ENCODE measurements around the gene PDZRN4.

Gene PDZRN4

DNA sequence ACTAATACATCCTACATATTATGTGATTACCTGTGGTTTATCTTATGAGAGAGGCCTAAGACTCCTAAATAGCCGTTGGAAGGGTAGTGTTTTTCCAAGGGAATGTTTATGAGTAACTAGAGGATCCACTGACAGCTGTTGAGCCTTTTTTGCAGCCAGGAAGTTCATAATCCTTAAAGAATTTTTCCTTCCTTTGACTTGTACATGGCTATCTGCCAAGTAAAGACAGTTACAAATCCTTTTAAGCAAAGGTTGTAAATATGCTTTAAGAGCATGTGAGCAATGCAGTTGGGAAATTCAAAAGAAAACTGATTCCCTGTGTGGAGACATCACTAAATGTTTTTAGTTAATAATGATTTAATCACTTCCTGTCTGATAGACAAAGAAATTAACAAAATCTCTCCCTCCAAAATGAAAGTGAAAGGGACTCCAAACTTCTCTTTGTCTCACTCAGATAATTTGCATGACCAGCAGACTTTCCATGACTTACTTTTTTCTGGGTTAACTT, 333.8 kb downstream of the PDZRN4 start:
- POLR2A ChIA-PET: no interaction called here
- TF ChIP-seq, protein P1, sequence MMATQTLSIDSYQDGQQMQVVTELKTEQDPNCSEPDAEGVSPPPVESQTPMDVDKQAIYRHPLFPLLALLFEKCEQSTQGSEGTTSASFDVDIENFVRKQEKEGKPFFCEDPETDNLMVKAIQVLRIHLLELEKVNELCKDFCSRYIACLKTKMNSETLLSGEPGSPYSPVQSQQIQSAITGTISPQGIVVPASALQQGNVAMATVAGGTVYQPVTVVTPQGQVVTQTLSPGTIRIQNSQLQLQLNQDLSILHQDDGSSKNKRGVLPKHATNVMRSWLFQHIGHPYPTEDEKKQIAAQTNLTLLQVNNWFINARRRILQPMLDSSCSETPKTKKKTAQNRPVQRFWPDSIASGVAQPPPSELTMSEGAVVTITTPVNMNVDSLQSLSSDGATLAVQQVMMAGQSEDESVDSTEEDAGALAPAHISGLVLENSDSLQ (IDR thresholded peaks at IDR 0.05): no peak
- TF ChIP-seq FOXK2 (IDR thresholded peaks at IDR 0.05) (no peak), ZNF384 (IDR thresholded peaks at IDR 0.05) (no peak), ELF4 (IDR thresholded peaks at IDR 0.05) (no peak), NFRKB (IDR thresholded peaks at IDR 0.05) (no peak), TARDBP (IDR thresholded peaks at IDR 0.05) (no peak), SP1 (IDR thresholded peaks at IDR 0.05) (no peak), FOXM1 (IDR thresholded peaks at IDR 0.05; ENCODE audit: borderline replicate concordance) (no peak), FOXA1 (IDR thresholded peaks at IDR 0.05) (no peak)
- CTCF ChIA-PET: no interaction called here
- no peak for DNase-seq (ENCODE audit: extremely low spot score)

DNA sequence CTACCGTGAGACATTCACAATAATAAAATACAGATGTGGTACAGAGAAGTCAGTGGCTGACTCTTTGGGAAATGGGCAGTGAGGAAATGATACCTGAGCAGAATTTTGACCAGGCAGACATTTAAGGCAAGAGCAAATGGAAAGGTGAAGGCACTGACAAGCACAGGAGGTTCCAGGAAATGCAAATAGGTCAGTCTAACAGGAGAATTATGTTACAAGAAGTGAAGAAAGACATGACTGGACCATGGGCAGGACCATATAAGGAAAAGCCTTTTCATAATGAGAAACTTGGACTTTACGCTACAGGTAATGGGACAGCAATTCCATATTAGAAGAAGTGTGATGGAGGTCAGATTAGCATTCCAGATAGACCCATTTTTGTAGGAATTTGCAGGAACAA, 338.9 kb downstream of the PDZRN4 start:
- CTCF ChIA-PET: no interaction called here
- TF ChIP-seq, protein P1 (IDR thresholded peaks at IDR 0.05): no peak
- TF ChIP-seq HDGF (IDR thresholded peaks at IDR 0.05; ENCODE audit: borderline replicate concordance) (no peak), ARNT (IDR thresholded peaks at IDR 0.05) (no peak), TARDBP (IDR thresholded peaks at IDR 0.05) (no peak), FOXK2 (IDR thresholded peaks at IDR 0.05) (no peak), FOXM1 (IDR thresholded peaks at IDR 0.05; ENCODE audit: borderline replicate concordance) (no peak), L3MBTL2 (conservative IDR thresholded peaks at IDR 0.05) (no peak), NFRKB (IDR thresholded peaks at IDR 0.05) (no peak)
- POLR2A ChIA-PET: no interaction called here

DNA sequence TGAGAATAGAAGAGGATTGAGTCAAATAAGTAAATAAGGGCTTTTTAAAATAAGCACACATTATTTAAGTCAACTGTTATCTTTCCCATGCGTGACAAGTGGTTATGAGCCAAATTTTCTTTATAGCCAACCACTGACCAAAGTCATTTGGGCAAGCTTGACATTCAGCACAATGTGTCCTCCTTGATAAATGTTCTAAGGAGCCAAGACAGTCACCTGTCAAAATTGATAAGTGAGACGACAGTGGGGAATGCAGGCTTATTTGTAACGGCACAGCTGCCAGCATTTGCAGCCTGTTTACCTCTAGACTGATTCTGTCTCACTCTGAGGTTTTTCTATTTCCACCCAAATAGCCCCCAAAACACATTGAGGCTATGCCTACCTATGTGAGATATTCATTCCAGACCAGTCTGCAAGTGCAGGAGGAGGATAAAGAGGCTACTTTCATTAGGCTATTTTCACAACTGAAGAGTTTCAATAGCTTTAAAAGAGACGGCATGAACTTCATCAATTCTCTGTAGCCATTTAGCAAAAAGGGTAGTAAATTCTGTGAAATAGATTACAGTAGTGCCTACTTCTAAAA, 339.5 kb downstream of the PDZRN4 start:
- DNase-seq (ENCODE audit: extremely low spot score): no peak
- TF ChIP-seq ELF4 (IDR thresholded peaks at IDR 0.05) (no peak), ARNT (IDR thresholded peaks at IDR 0.05) (no peak), FOXK2 (IDR thresholded peaks at IDR 0.05) (no peak), FOXM1 (IDR thresholded peaks at IDR 0.05; ENCODE audit: borderline replicate concordance) (no peak), SUZ12 (IDR thresholded peaks at IDR 0.05) (no peak), ZNF384 (IDR thresholded peaks at IDR 0.05) (no peak), BHLHE40 (IDR thresholded peaks at IDR 0.05; ENCODE audit: borderline replicate concordance) (no peak), CTBP1 (IDR thresholded peaks at IDR 0.05; ENCODE audit: borderline replicate concordance) (no peak), SP1 (IDR thresholded peaks at IDR 0.05) (no peak), NFRKB (IDR thresholded peaks at IDR 0.05) (no peak), HDGF (IDR thresholded peaks at IDR 0.05; ENCODE audit: borderline replicate concordance) (no peak), FOXA1 (IDR thresholded peaks at IDR 0.05) (no peak)
- TF ChIP-seq, protein P1 (IDR thresholded peaks at IDR 0.05): no peak
- POLR2A ChIA-PET: no interaction called here
- CTCF ChIA-PET: no interaction called here

More for the DNA sequence above, 338.9 kb downstream of the PDZRN4 start:
- no peak for DNase-seq (ENCODE audit: extremely low spot score)

- ChIA-PET POLR2A (no interaction called here), CTCF (no interaction called here)
- DNase-seq (ENCODE audit: extremely low spot score): no peak
- TF ChIP-seq ARNT (IDR thresholded peaks at IDR 0.05): no peak
- TF ChIP-seq SUZ12 (IDR thresholded peaks at IDR 0.05): no peak
- TF ChIP-seq ELF4 (IDR thresholded peaks at IDR 0.05): no peak
- TF ChIP-seq BHLHE40 (IDR thresholded peaks at IDR 0.05; ENCODE audit: borderline replicate concordance): no peak
These were observed 340.8 kb downstream of the PDZRN4 start for GRCh38 chr12:41528874-41529273.

DNA sequence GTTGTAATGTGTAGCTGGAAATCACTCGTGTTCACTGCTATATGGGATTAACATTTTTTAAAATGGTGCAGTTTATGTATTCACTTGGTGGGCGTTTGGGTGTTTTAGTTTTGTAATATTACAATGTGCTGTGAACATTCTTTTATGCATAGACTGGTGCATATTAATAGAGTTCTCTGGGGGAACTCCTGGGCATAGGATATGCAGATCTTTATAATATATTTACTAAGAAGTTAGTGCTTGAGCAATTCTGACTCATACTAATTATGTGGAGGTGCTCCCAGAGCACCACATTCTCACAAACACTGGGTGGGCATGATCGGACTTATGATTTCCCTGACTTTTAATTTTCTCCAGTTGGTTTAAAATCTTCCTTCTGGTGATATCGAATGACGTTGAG, 342.3 kb downstream of the PDZRN4 start:
- CTCF ChIA-PET: no interaction called here
- DNase-seq (ENCODE audit: extremely low spot score): no peak
- POLR2A ChIA-PET: no interaction called here

DNA sequence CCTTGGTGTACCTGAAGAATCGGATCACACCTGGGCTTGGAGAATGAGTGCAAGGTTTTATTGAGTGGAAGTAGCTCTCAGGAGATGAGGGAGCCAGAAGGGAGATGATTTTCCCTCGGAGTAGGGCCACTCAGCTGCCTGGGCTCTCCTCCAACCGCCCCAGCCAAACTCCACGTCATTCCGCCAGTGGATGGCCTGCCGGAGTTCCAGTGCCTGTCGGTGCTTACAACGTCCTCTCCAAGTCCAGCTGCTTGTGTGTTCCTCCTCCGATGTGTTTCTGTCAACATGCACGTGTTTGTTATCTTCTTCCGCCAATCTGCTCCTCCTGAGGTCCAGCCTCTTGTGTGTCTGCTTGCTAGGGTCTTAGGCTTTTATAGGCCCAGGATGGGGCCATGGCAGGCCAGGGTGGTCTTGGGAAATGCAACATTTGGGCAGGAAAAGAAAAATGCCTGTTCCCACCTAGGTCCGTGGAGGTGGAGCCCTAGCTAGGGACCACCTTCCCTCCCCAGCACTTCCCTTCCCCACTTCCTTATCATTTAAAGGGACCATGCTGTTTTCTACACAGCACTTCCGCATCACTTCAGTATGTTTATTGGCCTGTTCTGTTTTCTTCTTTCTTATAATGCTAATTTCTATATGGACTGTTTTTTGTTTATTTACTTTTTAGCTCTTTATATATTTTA, 343.2 kb downstream of the PDZRN4 start:
- ChIA-PET POLR2A (no interaction called here), CTCF (no interaction called here)
- TF ChIP-seq SUZ12 (IDR thresholded peaks at IDR 0.05): no peak
- no peak for DNase-seq (ENCODE audit: extremely low spot score)

More for the DNA sequence above, 342.3 kb downstream of the PDZRN4 start:
- TF ChIP-seq TARDBP (IDR thresholded peaks at IDR 0.05): no peak
- no peak for TF ChIP-seq CTBP1 (IDR thresholded peaks at IDR 0.05; ENCODE audit: borderline replicate concordance)
- TF ChIP-seq L3MBTL2 (conservative IDR thresholded peaks at IDR 0.05): no peak
- no peak for TF ChIP-seq FOXM1 (IDR thresholded peaks at IDR 0.05; ENCODE audit: borderline replicate concordance)
- no peak for TF ChIP-seq HDGF (IDR thresholded peaks at IDR 0.05; ENCODE audit: borderline replicate concordance)
- no peak for TF ChIP-seq SUZ12 (IDR thresholded peaks at IDR 0.05)
- TF ChIP-seq ZNF384 (IDR thresholded peaks at IDR 0.05): no peak
- no peak for TF ChIP-seq ARNT (IDR thresholded peaks at IDR 0.05)
- no peak for TF ChIP-seq FOXK2 (IDR thresholded peaks at IDR 0.05)
- no peak for TF ChIP-seq BHLHE40 (IDR thresholded peaks at IDR 0.05; ENCODE audit: borderline replicate concordance)

GRCh38 chr12:41532072-41532471, 344.0 kb downstream of the PDZRN4 start:
- no peak for TF ChIP-seq TARDBP (IDR thresholded peaks at IDR 0.05)
- TF ChIP-seq L3MBTL2 (conservative IDR thresholded peaks at IDR 0.05): no peak
- no peak for TF ChIP-seq NFRKB (IDR thresholded peaks at IDR 0.05)
- no peak for TF ChIP-seq ZNF384 (IDR thresholded peaks at IDR 0.05)
- no peak for TF ChIP-seq ARNT (IDR thresholded peaks at IDR 0.05)
- TF ChIP-seq, protein P1 (IDR thresholded peaks at IDR 0.05): no peak
- TF ChIP-seq FOXM1 (IDR thresholded peaks at IDR 0.05; ENCODE audit: borderline replicate concordance): no peak
- no peak for TF ChIP-seq CTBP1 (IDR thresholded peaks at IDR 0.05; ENCODE audit: borderline replicate concordance)
- TF ChIP-seq LEF1 (IDR thresholded peaks at IDR 0.05; ENCODE audit: borderline replicate concordance): no peak
- POLR2A ChIA-PET: no interaction called here
- CTCF ChIA-PET: no interaction called here
- DNase-seq (ENCODE audit: extremely low spot score): no peak

Measured in HEK293T (cell line).